GM21529 (cell line): ENCODE data around the gene CDH6.
A peak's percentile ranks its signal among the peaks of the same experiment; 100 is the strongest.

ENCODE experiments used
- ATAC-seq: cut with Tn5 transposase; IDR thresholded peaks from one replicate; pipeline ENCODE4 v1.9.1; 2021; ENCODE audit not compliant: unreplicated experiment

The CDH6 gene

DNA sequence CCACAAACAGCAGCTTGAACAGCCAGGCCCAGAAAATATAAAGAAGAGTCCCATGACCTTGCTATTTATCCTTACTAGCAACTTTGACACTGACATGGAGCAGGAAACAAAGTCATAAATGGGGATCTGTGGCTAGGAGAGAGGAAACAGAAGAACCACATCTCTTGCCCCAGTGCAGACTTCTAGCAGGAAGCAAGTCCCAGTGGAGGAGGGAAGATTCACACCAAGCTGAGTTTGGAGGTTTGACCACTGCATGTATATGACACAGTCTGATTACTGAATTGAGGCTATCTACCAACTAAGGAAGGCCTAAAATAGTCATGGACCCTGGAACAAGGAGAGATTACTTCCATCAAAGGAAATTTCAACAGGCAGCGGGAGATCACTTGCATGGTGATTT is 51.4 kb downstream of the CDH6 start:
- no peak for ATAC-seq

DNA sequence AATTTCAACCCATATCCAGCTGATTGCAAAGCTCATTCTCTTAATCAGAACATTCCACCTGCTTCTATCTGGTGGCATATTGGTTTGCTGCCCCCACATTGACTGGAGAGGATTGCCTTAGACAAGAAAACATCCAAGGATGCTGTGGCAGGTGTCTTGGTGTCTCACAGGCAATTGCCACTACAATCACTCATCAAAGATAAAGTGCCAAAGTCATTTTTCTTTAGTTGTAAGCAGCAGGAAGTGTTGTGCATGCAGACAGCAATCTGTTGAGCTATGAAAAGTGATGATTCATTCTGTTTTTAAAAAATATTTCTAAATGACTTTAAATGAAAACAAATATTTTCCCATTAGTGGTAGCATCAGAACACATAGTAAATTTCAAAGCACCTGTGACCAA is 53.9 kb downstream of the CDH6 start:
- ATAC-seq, result no peak

DNA sequence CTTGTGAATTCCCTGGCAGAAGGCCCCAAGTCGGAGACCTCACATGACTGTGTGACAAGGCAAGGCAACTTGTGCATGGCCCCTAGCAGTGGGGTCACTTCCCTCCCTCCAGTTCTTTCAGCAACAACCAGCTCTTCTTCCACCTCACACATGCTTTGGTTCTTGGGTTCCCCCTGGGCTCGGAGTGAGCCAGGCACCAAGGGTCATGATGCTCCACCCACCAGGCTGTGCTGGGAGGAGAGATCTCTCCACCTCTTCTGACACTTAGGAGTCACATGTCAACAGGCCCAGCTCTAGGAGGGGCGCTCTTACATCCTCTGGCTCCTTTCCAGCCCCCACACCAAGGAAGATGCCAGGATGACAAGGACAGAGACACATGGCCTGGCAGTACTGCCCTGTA is 56.7 kb downstream of the CDH6 start:
- ATAC-seq, result no peak

DNA sequence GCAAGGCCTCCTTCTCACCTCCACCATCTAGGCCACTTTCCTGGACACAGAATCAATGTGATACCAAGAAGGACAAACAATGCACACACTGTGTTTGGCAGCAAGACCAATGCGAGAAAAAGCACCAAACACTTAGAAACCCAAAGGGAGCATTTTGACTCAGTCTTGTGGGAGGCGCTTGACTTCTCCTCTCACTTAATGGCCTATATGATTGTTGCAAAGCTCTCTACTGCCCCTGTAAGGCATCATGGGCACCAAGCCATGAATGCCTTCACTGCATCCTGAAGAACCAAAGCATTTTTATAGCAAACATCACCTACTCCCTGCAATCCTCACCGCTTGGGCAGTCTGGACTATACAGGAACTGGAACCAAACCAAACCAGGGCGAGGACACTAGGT is 57.5 kb downstream of the CDH6 start:
- ATAC-seq, result no peak

DNA sequence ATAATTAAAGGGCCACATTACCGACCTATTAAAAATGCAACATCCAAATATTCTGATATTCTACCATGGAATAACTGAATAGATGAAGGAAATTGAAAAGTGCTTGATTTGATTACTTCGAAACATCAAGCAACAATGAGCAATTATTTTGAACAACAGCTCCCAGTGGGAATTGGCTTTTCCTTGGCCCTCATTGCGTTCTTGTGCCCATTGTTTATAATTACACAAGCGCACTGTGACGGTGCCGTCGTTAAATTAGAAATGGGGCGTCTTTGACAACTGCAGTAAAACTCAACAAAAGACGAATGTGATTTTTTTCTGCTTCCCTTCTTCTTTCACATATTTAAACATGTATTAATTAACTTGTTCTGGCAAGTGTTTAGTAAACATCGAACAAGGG is 61.6 kb downstream of the CDH6 start:
- ATAC-seq, result no peak

DNA sequence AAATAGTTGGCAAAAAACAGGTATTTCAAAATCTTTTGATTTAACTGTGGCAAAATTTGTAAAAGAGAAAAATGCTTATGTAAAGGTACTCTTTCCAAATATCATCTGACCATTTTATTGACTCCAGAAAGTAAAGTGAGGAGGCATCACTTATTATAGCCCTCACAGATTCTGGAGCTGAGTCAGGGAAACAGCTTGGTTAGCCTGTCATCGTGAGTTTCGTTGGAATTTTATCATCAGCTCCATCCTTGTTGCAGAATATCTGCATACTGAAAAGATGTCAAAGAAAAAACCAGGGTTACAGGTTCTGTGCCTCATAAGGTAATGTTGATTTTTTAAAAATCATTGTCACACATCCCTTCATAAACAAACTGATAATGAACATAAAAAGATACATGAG is 74.8 kb downstream of the CDH6 start:
- ATAC-seq, result no peak

DNA sequence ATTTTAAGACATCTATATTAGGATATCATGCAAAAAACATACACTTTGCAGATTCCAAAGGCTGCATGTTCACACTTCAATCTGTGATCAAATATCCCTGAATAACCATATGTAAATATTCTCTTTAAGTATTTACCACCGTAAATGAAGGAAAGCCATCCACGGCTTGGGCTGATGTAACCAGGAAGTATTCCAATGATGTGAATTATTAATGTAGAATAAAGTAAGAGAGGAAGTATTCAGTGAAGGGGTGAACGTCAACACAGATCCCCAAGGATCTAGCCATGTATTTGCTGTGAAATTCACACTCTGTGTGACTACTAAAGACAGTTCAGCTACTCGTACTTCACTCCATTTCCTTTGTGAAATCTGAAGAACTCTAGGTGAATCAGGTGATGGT is 75.2 kb downstream of the CDH6 start:
- no peak for ATAC-seq

DNA sequence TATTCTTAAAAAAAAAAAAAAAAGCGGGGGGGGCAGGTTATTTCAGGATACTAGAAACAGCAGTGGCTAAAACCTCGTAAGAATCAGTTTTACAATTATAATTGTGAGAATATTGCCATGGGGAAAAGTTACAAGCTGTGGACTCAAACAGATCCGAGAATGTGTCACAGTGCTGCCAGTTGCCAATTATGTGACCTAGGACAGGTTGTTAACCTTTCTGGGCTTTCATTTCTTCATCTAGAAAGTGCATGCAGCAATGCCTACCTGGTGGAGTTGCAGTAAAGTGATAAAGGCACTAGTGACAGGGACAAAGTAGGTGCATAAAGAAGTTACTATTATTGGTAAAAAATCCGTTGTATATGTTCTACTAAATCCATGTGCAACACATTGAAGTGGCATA is 75.8 kb downstream of the CDH6 start:
- ATAC-seq, result no peak

DNA sequence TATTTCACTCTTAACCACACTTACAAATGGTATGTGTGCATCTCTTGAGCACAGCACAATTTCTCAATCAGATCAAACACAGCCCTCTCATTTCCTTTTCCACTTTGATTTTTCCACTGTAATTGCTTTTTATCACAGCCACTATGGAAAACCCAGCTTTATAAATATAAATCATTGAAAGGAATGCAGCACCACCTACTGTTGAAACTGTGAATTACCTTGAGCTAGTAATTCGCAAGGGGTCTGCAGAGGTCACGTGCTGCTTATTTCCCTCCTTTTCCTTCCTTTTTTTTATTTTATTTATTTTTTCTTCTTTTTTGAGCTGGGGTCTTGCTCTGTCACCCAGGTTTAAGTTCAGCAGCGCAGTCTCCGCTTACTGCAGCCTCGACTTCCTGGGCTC is 76.9 kb downstream of the CDH6 start:
- no peak for ATAC-seq

DNA sequence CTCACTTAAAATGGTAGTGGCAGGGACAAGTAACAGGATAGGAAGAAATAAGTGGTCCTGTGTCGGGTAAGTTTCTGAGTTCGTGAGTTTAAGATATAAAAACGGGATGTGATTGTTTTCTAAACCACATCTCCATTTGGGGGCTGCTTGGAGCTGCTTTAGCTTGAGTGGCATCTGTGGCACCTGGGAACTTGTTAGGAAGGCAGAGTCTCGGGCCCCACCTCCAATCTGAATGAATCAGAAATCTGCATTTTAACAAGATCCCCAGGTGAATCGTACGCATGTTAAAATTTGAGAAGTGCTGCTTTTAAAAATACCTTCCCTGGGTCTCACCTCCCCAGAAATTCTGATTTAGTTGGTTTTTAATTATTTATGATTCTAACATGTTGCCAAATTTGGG is 78.1 kb downstream of the CDH6 start:
- ATAC-seq, result no peak

DNA sequence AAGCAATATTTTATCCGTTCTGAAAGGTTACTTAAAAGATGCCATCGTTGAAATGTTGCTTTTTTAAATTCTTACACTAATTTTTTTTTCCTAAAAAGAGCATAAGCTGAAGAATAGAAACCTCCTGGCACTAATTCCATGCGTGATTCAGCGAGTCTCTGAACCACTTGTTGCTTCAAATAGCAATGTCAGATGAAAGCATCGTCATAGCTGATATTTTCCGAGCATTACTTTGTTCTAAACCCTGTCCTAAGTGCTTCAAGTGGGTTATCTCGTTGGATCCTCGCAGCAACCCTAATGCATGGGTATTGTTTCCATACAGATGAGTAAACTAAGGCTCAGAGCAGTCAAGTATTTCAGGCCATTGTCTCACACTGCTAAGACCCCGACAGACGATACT is 79.7 kb downstream of the CDH6 start:
- ATAC-seq, result no peak

DNA sequence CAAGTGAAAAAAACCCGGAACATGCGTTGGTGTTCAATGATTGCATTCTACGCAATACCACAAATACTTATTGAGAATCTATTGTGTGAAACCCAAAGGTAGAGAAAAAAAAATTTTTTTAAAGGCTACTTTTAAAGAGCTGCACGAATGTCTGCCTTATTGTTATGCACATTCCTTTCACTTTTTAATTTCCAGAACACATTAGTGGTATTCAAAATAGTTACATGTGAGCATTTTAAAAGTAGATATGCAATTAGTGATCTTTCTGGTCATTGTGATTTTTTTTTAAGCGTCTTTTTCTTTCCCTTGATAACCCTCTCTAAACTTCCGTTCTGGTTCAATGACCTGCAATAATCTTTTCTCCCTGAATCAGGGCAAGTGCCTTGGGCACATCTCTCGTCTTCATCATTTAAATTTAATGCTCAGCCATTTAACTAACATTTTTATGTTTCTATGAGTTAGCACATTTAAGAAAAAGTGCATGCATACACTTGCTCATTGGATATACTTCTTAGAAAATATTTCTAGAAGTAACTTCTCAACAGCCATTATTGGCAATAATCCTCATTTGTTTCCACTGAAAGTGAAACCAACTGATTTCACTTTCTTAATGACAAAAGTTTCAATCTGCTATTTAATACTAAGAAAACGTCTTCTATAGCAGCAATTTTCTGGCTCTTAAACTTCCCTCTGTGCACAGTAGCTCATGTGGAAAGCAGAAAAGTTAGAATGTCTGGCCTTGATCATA is 80.3 kb downstream of the CDH6 start:
- ATAC-seq, result peak; percentile 86

DNA sequence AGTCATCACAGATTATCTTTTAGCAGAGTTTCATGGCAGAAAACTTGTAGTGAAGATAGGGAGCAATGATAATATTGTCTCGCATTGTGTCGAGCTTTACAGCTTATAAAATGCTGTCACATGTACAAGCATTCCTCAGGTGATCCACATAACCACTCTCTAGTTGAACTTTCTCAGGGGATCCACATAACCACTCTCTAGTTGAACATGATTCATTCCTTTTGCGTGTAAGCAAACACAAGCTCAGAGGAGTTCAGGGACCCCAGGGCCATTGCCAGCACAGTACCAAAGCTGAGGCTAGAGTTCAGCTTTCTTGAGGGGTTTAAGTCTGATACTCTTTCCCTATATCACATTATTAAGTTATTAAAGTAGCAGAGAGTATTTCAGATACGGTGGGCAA is 86.7 kb downstream of the CDH6 start:
- ATAC-seq, result no peak

DNA sequence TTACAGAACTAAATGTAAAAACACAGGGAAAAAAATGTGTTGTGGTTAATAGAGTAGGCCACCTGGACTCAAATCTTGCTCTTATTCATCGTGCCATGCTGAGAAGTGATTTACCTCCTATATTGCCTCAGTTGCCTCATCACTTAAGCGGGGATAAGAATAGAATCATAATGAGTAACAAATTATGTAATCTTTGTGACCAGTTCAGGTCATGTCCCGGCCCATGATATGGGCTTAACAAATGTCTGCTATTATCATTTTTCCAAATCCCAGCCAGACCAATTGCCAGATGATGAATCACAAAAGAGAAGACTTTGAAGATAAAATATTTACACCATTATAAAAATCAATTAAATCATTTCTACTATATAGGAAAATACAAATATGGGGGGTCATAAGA is 89.8 kb downstream of the CDH6 start:
- no peak for ATAC-seq

DNA sequence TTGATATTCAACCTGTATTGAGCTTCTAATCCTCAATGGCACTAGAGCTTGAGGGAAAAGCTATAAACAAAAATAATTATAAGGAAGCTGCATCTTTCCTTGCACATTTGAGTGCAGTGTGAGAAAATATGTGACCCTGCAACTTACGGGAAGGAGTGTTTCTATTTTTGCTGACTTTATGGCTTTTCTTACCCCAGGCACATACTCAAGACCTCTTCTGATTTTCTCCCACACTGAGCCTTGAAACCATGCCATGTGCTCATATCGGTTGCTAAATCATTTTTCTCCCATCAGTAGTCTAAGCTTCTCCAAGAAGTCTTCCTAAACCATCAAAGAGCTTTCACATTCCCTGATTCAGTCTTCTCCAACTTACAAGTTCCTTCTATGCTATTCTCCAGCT is 91.5 kb downstream of the CDH6 start:
- no peak for ATAC-seq

DNA sequence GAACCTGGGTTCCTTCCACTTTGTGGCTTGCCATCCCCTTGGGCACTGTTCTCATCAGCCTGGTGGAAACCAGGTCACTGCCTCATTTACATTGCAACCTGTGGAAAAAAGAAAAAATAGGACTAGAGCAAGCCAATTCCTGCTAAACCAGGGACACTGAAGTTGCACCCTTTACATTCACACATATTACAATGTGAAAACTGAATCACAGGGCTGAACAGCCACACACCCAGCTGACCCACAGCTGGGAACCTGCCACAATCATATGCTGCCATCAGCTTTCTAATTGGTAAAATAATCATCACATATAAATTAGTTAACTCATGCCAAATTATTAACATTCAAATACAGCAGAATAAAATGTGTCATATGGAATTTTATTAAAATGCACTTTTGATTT is 94.5 kb downstream of the CDH6 start:
- ATAC-seq, result no peak

DNA sequence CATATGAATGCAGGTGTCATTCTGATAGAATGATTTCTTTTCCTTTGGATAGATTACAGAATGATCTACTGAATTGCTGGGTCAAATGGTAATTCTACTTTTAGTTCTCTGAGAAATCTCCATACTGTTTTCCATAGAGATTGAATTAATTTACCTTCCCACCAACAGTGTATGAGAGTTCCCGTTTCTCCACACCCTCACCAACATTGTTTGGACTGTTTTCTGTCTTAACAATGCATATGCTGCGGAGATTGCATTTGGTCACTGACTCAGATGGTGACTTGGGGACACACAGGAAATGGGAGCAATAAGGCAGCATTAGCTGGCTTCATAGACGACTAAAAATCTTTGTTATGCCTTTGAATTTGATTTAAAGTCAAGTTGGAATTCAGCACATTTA is 95.9 kb downstream of the CDH6 start:
- ATAC-seq, result no peak

DNA sequence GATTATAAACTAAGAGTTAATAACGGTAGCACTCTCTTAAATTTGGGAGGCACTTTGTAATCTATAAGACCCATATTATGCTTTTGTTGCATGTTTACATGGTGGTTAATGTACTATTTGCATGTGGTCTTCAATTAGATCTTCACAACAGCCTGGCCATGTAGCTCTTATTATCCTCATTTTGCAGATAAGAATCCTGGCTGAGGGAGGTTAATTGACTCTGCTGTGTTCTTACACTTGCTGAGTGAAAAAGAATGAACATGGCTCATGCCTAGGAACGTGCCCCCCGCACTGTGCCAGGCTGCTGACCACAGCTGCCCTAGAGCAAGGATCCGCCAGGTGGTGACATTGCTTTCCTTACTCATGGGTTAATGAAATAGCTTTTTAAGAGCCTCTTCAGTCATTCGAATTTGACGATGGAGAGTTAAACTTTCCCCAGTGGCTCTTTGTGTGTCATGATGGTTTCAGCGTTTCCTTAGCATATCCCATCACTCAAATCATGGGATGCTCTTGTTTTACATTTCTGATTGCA is 97.9 kb downstream of the CDH6 start:
- no peak for ATAC-seq

DNA sequence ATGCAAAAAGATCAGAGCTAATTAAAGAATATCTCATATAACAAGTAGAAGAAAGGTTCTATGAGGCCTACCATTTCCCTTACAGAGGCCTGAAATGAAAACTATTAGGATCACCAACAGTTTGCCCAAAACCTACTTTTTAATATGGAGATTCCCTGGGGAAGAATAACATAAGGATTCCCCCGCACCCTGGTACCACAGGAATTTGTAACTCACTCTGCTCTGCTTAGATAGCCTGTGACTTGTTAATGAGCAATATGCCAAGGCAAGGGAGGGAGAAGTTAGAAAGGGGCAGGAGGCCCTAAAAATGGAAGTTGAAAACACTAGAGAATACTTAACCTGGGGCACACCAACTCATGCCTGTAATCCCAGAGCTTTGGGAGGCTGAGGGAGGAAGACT is 107.0 kb downstream of the CDH6 start:
- ATAC-seq, result no peak

DNA sequence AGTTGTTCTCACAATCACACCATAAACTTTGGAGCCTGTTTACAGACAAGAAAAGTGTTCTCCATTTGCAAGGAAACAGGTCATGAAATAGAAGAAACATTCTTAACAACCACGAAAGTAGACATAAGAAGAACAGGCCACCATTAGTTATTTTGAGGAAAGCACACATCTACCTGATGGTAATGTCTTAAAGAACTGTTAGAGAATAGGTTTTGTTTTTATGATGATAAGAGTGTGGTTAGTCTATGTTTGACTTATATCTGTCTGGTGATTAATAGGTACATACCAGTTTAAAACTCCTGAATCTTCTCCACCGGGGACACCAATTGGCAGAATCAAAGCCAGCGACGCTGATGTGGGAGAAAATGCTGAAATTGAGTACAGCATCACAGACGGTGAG is 108.3 kb downstream of the CDH6 start:
- no peak for ATAC-seq

DNA sequence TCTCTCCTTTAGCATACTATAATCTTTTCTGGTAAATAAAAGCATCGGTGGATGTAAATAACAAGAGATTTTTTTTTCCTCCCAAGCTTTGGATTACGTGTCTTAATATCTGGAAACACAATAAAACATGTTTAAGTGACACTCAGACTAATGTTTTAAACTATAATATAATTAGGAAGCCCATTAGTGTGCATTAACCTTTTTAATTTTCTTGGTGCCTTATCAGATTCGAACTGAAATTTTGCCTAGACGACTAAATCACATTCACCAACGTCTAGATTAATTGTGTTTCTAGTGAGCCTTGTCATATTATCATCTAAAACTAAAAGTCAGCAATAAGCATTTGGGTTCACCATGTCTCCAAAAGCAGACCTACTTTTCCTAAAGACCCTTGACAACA is 110.2 kb downstream of the CDH6 start:
- ATAC-seq, result no peak

DNA sequence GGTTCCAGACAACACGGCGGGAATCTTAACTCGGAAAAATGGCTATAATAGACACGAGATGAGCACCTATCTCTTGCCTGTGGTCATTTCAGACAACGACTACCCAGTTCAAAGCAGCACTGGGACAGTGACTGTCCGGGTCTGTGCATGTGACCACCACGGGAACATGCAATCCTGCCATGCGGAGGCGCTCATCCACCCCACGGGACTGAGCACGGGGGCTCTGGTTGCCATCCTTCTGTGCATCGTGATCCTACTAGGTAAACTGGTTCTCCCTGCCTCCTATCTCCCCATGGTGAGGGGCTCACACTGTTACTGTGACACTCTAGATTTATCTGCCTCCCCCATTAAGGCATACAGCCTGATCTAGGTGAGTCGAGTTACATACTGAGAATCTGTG is 124.2 kb downstream of the CDH6 start:
- ATAC-seq, result no peak

DNA sequence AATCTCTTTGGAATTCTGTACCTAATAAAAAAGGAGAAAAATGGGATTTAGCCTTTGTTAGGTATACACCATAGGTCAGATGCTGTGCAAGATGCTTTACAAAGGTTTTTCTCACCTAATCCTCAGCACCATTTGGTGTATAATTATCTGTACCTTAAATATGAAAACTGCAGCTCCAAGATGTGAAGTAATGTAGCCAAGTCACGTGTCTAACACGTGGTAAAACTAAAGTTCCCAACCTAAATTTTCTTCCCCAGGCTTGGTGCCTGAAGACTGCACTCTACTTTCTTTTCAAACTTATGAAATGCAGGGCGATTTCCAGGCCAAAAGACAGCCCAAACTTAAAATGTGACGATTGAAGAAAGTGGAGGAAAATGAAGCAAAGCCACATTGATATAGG is 125.8 kb downstream of the CDH6 start:
- ATAC-seq, result no peak
